Panc1 (cell line): Measurements from ENCODE around the gene TOPBP1. TPM values are rescaled to one million over a fixed set of nuclear protein-coding genes. Genes with fewer than 3 reads are reported as not detected.

Experiments used
- ATAC-seq: fragments of 200-7000 bp; cut with Tn5 transposase; 2 replicates; pipeline ENCODE4 v1.9.1; 2020; ENCODE audit warnings: mild to moderate bottlenecking, moderate library complexity
- BruUV-seq: library from RNA; stranded (reverse); fragments of 400-500 nt; replicated peaks from 2 replicates; lab custom pipeline; 2021; lab: Mats Ljungman, UMichigan
- CTCF ChIA-PET: fragments of 300-600 bp; sonication (Branson Sonifier 250); formaldehyde crosslinking; loops from one replicate; lab custom pipeline; 2022; ENCODE audit warnings: antibody characterized with exemption; lab: Charles Lee
- POLR2A ChIA-PET: fragments of 300-600 bp; sonication (Branson Sonifier 250); formaldehyde crosslinking; loops from one replicate; lab custom pipeline; 2022; ENCODE audit warnings: antibody characterized with exemption; lab: Charles Lee
- DNase-seq: peaks from one replicate; pipeline ENCODE4 v3.0.0-alpha.2; 2010; ENCODE audit warnings: low read depth, low spot score
- H3K27ac ChIP-seq: 2 replicates; pipeline ENCODE4 v1.5.1; 2011; ENCODE audit warnings: mild to moderate bottlenecking, low read length, inconsistent platforms
- H3K27me3 ChIP-seq: fragments of 200-500 bp; sonication (Bioruptor generic); 2 replicates; pipeline ENCODE4 v1.6.0; 2014; ENCODE audit warnings: low read length, inconsistent platforms; ENCODE audit not compliant: control insufficient read depth, insufficient read depth
- H3K36me3 ChIP-seq: fragments of 200-500 bp; sonication (Bioruptor generic); 2 replicates; pipeline ENCODE4 v1.5.1; 2014; ENCODE audit warnings: inconsistent platforms, mild to moderate bottlenecking, low read length, moderate library complexity; ENCODE audit not compliant: control insufficient read depth, insufficient read depth
- H3K4me1 ChIP-seq: 2 replicates; pipeline ENCODE4 v1.5.1; 2011; ENCODE audit warnings: inconsistent platforms, mild to moderate bottlenecking, low read length, moderate library complexity; ENCODE audit not compliant: control insufficient read depth, insufficient read depth
- H3K4me3 ChIP-seq, 2 experiments: 2 replicates each; pipeline ENCODE4 v1.5.1; 2011 to 2012; ENCODE audit warnings: low read depth in 2 of 2, low read length in 2 of 2, mild to moderate bottlenecking in 2 of 2, inconsistent platforms in 1 of 2, moderate library complexity in 1 of 2
- H3K9me3 ChIP-seq: fragments of 200-500 bp; sonication (Bioruptor generic); 2 replicates; pipeline ENCODE4 v1.5.1; 2014; ENCODE audit warnings: low read depth, mild to moderate bottlenecking, inconsistent platforms, low read length, moderate library complexity; ENCODE audit not compliant: control insufficient read depth, insufficient read depth
- POLR2AphosphoS5 ChIP-seq: IDR thresholded peaks from 2 replicates; pipeline ENCODE4 v1.6.1; 2012; ENCODE audit warnings: mild to moderate bottlenecking, low read depth, low read length, moderate library complexity
- SIN3A ChIP-seq: IDR thresholded peaks from 2 replicates; pipeline ENCODE4 v1.6.1; 2012; ENCODE audit warnings: low read depth, mild to moderate bottlenecking, low read length, moderate library complexity, borderline replicate concordance; ENCODE audit not compliant: insufficient read depth
- TCF7L2 ChIP-seq: IDR thresholded peaks from 2 replicates; pipeline ENCODE4 v1.6.1; 2011; ENCODE audit warnings: mild to moderate bottlenecking, low read depth, low read length, inconsistent platforms
- in situ Hi-C: cut with HindIII; loops from 2 replicates; pipeline ENCODE4 v1.10.0; 2016; ENCODE audit warnings: low sequenced_read_pairs, low pct_unique_long_range_greater_than_20kb
- intact Hi-C: fragments of 100-400 bp; cut with micrococcal nuclease; formaldehyde crosslinking; loops from one replicate; pipeline ENCODE4 v1.10.0; 2022; ENCODE audit not compliant: unreplicated experiment
- total RNA-seq: library from RNA; stranded (reverse); gene quantifications from one replicate; pipeline ENCODE4 v1.2.1, GENCODE V29; 2021; ENCODE audit not compliant: unreplicated experiment
- TF ChIP-seq, protein P1 (sequence below): fragments of 450-650 bp; IDR thresholded peaks from 2 replicates; pipeline ENCODE4 v1.5.1; 2017; ENCODE audit warnings: mild to moderate bottlenecking
- TF ChIP-seq, protein P2 (sequence below), 2 experiments: IDR thresholded peaks; 2 replicates each; pipeline ENCODE4 v1.6.1; 2011 to 2012; ENCODE audit warnings: low read depth in 2 of 2, control low read depth in 1 of 2, low read length in 1 of 2, mild to moderate bottlenecking in 1 of 2, moderate library complexity in 1 of 2; ENCODE audit not compliant: insufficient read depth in 1 of 2

TOPBP1 gene
- total RNA-seq, 1 experiment from 2014 or later, result 78.4 TPM

GRCh38 chr3:133709139-133709750 is 47.5 kb upstream of the TOPBP1 start:
- ATAC-seq (no peak), DNase-seq (no peak)
- Histone ChIP-seq H3K4me1 (no peaks in the 10 kb centered on the region), H3K9me3 (no peaks in the 10 kb centered on the region), H3K4me3 (no peak overlapping the region), H3K36me3 (no peaks in the 10 kb centered on the region; the same call in 1 of the 2 replicates), H3K27ac (no peak overlapping the region), H3K27me3 (peaks cover 31% of the 10 kb centered on the region)
- TF ChIP-seq, protein P1, sequence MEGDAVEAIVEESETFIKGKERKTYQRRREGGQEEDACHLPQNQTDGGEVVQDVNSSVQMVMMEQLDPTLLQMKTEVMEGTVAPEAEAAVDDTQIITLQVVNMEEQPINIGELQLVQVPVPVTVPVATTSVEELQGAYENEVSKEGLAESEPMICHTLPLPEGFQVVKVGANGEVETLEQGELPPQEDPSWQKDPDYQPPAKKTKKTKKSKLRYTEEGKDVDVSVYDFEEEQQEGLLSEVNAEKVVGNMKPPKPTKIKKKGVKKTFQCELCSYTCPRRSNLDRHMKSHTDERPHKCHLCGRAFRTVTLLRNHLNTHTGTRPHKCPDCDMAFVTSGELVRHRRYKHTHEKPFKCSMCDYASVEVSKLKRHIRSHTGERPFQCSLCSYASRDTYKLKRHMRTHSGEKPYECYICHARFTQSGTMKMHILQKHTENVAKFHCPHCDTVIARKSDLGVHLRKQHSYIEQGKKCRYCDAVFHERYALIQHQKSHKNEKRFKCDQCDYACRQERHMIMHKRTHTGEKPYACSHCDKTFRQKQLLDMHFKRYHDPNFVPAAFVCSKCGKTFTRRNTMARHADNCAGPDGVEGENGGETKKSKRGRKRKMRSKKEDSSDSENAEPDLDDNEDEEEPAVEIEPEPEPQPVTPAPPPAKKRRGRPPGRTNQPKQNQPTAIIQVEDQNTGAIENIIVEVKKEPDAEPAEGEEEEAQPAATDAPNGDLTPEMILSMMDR, result 0 out of 2 replicates have a peak, but pooled peaks have one; percentile 15
- TF ChIP-seq, protein P2, sequence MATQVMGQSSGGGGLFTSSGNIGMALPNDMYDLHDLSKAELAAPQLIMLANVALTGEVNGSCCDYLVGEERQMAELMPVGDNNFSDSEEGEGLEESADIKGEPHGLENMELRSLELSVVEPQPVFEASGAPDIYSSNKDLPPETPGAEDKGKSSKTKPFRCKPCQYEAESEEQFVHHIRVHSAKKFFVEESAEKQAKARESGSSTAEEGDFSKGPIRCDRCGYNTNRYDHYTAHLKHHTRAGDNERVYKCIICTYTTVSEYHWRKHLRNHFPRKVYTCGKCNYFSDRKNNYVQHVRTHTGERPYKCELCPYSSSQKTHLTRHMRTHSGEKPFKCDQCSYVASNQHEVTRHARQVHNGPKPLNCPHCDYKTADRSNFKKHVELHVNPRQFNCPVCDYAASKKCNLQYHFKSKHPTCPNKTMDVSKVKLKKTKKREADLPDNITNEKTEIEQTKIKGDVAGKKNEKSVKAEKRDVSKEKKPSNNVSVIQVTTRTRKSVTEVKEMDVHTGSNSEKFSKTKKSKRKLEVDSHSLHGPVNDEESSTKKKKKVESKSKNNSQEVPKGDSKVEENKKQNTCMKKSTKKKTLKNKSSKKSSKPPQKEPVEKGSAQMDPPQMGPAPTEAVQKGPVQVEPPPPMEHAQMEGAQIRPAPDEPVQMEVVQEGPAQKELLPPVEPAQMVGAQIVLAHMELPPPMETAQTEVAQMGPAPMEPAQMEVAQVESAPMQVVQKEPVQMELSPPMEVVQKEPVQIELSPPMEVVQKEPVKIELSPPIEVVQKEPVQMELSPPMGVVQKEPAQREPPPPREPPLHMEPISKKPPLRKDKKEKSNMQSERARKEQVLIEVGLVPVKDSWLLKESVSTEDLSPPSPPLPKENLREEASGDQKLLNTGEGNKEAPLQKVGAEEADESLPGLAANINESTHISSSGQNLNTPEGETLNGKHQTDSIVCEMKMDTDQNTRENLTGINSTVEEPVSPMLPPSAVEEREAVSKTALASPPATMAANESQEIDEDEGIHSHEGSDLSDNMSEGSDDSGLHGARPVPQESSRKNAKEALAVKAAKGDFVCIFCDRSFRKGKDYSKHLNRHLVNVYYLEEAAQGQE (IDR thresholded peaks at IDR 0.05; ENCODE audit: insufficient read depth in 1 of 2, low read depth in 2 of 2, low read length in 1 of 2), result no peak
- POLR2A ChIA-PET, result interaction anchor here (0.5 kb wide), 1 partner anchor 58 kb away, joined by 3 read pairs; no protein-coding TSS in a partner anchor
- no TSS peak for BruUV-seq
- in situ Hi-C loops, result no loop called here
- intact Hi-C loops, result no loop called here
- CTCF ChIA-PET, result no interaction called here

- POLR2A ChIA-PET, result no interaction called here
- CTCF ChIA-PET, result no interaction called here
- in situ Hi-C loops (no loop called here), intact Hi-C loops (no loop called here)
- Histone ChIP-seq H3K4me1 (no peaks in the 10 kb centered on the region), H3K27me3 (peaks cover 37% of the 10 kb centered on the region), H3K36me3 (no peaks in the 10 kb centered on the region; the same call in 1 of the 2 replicates), H3K4me3 (no peak overlapping the region), H3K27ac (no peak overlapping the region), H3K9me3 (no peaks in the 10 kb centered on the region)
- DNase-seq, result no peak
- TF ChIP-seq POLR2AphosphoS5, result no peak
- TF ChIP-seq SIN3A, result no peak
- TF ChIP-seq TCF7L2, result no peak
- TF ChIP-seq, protein P1, result no peak
- no TSS peak for BruUV-seq
- no peak for ATAC-seq
These were observed 44.3 kb upstream of the TOPBP1 start for GRCh38 chr3:133706033-133706432.
